ENCODE results near the gene TMEM25.

- no peak for TF ChIP-seq MEF2D (CRISPR knock-in tag; IDR thresholded peaks at IDR 0.05)
- no peak for TF ChIP-seq ETS1 (CRISPR knock-in tag; IDR thresholded peaks at IDR 0.05)
- no peak for TF ChIP-seq NPAS2 (CRISPR knock-in tag; IDR thresholded peaks at IDR 0.05; ENCODE audit: borderline replicate concordance)
Observed at GRCh38 chr11:118488480-118489109, 42.4 kb upstream of the TMEM25 start.

Measured in HepG2 (cell line).